HG02571 (cell line): ENCODE data around the gene CDH23.

Source experiments
- ATAC-seq: cut with Tn5 transposase; IDR thresholded peaks from one replicate; pipeline ENCODE4 v1.9.1; 2021; ENCODE audit warnings: mild to moderate bottlenecking, moderate library complexity; ENCODE audit not compliant: unreplicated experiment

Gene CDH23

DNA sequence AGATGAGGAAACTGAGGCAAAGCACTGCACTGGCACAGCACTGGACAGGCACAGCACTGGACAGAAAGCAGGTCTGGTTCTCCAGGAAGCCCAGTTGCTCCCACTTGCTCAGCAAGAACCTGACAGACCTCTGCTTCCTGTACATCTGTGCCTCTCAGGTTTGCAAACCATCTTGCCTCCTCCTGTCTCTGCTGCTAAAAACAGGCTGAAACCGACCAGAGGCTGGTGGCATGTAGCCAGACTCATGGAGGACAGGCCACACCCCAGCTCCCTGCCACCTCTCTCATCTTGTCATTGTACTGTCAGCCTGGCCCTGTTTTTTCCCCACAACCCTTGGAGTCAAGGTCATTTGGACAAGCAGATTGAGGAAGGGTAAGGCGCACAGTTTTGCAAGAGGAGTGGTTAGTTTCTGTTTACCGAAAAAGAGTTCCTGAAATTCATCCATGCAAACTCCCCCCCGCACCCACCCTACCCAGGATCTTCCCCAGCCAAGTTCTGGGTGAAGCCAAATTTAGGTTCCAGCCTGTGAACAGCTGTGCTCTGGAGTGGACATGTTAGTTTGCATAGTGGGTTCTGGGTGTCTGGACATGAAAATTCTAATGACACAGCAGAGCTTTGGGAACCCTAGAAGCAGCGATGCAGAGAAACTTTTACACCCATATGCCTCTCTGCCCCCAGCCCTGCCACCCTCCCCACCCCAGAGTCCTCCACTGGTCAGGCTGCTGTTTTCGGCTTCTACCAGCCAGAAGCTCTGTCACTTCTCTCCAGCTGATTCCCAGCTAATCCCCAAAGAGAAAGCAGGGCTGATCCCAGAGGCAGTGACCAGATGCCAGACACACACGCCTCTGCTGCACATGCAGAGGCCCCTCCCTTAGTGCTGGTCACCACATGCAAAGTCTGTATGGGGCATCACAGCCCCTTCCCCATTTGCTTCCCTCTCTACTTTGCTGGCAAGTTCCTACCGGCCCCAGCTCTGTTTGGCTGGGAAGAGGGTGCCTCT lies 331.3 kb downstream of the CDH23 start:
- ATAC-seq: peak; percentile 68

DNA sequence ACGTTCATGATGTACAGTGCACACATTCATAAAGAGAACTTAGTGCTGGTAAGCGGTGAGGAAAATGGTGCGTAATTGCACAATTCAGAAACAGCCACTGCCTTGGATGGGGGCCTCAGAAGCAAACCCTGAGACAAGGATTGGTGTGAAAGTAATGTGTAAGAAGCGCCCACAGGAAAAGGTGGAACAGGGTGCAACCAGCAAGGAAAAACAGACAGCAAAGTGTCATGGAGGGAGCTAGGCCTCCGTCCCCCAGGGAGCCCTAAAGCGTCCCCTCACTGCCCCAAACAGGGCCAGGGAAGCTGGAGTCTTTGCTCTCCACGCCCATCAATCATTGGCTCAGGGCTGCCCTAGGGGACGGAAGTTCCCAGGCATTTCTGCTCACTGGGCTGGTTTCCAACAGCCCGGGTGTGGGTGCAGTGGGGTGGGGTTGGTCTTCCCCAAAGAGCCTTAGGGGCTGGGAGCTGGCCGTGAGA lies 332.5 kb downstream of the CDH23 start:
- ATAC-seq: no peak

- ATAC-seq: no peak
These were observed 335.1 kb downstream of the CDH23 start for GRCh38 chr10:71731791-71732190.

- no peak for ATAC-seq
These were observed 338.1 kb downstream of the CDH23 start for GRCh38 chr10:71734797-71735196.

GRCh38 chr10:71735709-71736569 lies 339.2 kb downstream of the CDH23 start:
- no peak for ATAC-seq

GRCh38 chr10:71736570-71736952 lies 339.8 kb downstream of the CDH23 start:
- no peak for ATAC-seq

DNA sequence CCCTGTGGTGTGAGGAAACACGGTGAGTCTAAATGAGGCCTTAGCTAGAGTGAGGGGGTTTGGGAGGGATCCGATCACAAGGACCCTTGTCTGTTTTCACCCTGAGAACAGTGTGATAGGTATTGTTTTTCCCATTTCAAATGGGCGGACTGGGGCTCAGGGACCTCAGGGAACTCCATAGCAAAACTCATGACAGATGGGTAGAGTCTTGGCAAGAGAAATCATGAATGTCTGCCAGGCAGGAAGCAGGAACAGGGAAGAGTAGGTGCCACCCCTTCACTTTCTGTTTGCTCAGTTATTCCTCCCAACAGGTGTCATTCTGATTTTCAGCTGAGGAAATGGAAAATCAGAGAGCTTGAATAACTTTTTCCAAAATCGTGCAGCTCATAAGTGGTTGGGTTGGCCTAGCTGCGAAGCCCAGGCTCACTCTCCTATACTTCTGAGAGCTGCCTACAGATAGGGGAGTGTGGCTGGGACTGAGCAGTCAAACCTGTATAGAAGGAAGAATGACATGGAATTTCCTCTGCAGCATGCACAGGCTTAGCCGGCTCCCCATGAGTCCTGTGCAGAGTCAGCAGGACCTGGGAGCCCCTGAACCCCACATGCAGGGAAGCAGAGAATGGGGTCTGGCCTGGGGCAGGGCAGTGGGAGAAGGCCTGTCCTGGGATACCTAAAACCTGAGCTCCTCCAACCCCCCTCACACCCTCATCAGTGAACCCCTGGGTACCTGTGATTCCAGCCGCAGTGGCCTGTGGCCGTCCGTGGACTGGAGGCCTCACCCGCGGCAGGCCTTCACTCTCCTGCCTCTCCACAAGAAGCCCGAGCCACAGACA lies 340.5 kb downstream of the CDH23 start:
- no peak for ATAC-seq

- no peak for ATAC-seq
These were observed 341.1 kb downstream of the CDH23 start for GRCh38 chr10:71737834-71738197.

DNA sequence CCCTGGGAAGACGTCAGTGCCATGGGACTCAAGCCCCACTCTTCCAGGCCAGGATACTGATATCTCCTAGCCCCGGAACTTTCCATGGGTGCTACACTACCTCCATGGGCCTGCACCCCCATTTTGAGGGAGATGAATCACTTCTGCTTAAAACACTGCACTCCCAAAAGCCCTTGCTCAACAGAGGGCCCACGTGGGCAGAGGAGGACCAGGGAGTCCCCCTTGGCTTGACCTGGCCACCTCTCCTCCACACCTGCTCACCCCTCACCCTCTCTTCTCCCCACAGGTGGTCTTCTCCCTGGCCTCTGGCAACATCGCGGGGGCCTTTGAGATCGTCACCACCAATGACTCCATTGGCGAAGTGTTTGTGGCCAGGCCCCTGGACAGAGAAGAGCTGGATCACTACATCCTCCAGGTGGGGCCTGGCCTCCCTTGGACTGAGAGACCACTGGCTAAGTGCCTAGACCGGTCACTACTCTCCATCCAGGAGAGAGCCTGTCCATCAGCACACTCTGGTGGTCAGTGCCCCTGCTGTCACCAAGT lies 342.7 kb downstream of the CDH23 start:
- no peak for ATAC-seq

- no peak for ATAC-seq
These were observed 343.4 kb downstream of the CDH23 start for GRCh38 chr10:71740069-71740653.

DNA sequence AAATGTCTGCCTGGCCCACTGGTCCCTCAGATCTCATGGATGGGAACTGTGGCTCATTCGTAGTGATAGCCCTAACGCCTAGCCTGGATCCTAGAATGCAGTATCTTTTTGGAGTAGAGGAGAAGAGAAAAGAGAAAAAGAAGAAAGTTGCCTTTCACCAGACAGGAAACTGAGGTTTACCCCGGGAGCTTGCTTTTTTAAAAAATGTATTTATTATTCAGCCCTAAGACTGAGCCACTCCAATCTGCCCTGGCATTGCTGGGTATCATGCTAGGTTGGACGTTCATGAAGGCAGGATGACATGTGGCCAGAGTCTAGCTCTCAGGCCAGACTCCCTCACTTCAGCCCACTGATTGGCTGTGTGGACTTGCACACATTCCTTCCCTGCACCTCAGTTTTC lies 344.3 kb downstream of the CDH23 start:
- ATAC-seq: no peak

- no peak for ATAC-seq
These were observed 345.0 kb downstream of the CDH23 start for GRCh38 chr10:71741671-71742070.

- ATAC-seq: no peak
These were observed 345.8 kb downstream of the CDH23 start for GRCh38 chr10:71742301-71743088.

DNA sequence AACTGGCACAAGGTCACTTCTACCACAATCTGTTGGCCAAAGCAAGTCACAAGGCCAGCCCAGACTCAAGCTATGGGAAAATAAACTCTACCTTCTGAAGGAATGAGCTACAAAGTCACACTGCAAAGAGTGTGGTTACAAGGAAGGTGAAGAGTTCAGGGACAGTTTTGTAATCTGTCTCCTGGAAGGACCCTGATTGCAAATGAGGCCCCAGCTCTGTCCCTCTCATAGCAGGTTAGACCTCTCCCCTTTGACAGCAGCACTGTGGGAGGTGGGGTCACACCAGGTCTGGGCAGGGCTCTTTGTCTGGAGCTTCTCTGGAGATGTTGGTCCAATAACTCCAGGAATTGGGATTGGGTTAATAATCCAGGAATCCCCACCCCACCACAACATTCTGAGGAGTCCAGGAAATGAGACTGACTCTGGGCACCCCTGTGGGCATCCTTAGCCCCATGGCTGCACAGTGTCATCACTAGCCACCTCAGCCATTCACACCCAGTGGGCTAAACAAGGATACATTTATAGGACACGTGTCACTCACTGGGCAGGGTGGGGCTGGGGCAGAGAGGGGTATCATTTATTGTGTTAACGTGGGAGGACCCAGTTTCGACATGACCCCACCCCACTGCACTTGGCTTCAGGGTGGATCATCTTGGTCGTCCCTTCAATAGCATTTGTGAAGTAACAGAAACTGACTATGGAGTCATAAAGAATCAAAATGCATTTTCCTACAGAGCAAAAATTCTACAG lies 346.5 kb downstream of the CDH23 start:
- ATAC-seq: no peak

GRCh38 chr10:71743866-71744265 lies 347.1 kb downstream of the CDH23 start:
- no peak for ATAC-seq

- ATAC-seq: no peak
These were observed 348.4 kb downstream of the CDH23 start for GRCh38 chr10:71744897-71745663.

DNA sequence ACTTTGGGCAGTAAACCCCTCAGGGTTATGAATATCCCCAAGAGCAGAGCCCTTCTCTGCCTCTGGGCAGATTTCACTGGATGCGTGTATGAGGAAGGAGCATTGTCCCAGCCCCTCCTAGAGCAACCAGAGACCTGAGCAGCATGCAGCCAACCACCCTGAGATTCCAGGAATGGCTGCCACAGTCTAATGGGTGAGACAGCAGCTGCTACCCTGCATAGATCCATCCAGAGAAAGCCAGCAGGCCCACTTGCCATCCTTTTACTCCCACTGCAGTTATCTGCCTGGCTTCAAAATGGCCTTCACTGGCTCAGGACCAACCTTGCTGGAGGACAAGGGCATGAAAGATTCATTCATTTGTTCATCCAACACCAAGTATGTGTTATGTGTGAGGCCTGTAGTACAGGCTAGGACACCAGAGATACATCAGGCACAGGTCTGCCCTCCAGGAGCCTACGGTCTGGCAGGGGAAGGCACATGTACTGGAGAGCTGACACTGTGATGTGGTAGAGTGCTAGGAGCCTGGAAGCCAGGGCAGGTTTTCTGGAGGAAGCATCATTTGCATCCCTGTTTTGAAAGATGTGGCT lies 349.0 kb downstream of the CDH23 start:
- ATAC-seq: no peak
